Activated gamma-delta T cell treated with Interleukin-2 at 50 U/mL for 16 hours (primary cell): ENCODE measurements around the gene SPNS2.
A peak's percentile ranks its signal among the peaks of the same experiment; 100 is the strongest.

Source experiments
- DNase-seq: peaks from one replicate; pipeline ENCODE4 v3.0.0-alpha.2; 2020

The SPNS2 gene

GRCh38 chr17:4554997-4555799, 56.5 kb downstream of the SPNS2 start, which contains the start of gene MYBBP1A:
MYBBP1A (minus strand) TSS chr17:4555384; CDS start chr17:4555324, 60 bp downstream.
- peak; percentile 97 for DNase-seq

GRCh38 chr17:4555873-4556759, 57.4 kb downstream of the SPNS2 start:
- no peak for DNase-seq

- DNase-seq = no peak
These were observed 58.3 kb downstream of the SPNS2 start for GRCh38 chr17:4556996-4557395.

- no peak for DNase-seq
These were observed 59.1 kb downstream of the SPNS2 start for GRCh38 chr17:4557626-4558346.

GRCh38 chr17:4558347-4558971, 59.8 kb downstream of the SPNS2 start:
- DNase-seq = no peak

GRCh38 chr17:4559139-4559791, 60.6 kb downstream of the SPNS2 start:
- no peak for DNase-seq

GRCh38 chr17:4559966-4560365, 61.3 kb downstream of the SPNS2 start:
- no peak for DNase-seq

- DNase-seq = no peak
These were observed 61.7 kb downstream of the SPNS2 start, which contains the start of gene GGT6 for GRCh38 chr17:4560421-4560820. GGT6 (minus strand) TSS chr17:4560577; CDS start chr17:4560521, 56 bp downstream.

GRCh38 chr17:4560837-4561256, 62.2 kb downstream of the SPNS2 start:
- no peak for DNase-seq

GRCh38 chr17:4562015-4562969, 63.6 kb downstream of the SPNS2 start:
- no peak for DNase-seq

- DNase-seq = peak; percentile 34
These were observed 66.8 kb downstream of the SPNS2 start for GRCh38 chr17:4565209-4566141.

- no peak for DNase-seq
These were observed 68.1 kb downstream of the SPNS2 start for GRCh38 chr17:4566785-4567184.

GRCh38 chr17:4569591-4569990, 70.9 kb downstream of the SPNS2 start:
- DNase-seq = no peak

GRCh38 chr17:4572131-4572530, 73.5 kb downstream of the SPNS2 start:
- no peak for DNase-seq

- no peak for DNase-seq
These were observed 74.4 kb downstream of the SPNS2 start for GRCh38 chr17:4573115-4573514.

GRCh38 chr17:4573669-4574068, 75.0 kb downstream of the SPNS2 start:
- DNase-seq = no peak

- no peak for DNase-seq
These were observed 75.9 kb downstream of the SPNS2 start for GRCh38 chr17:4574448-4575045.

GRCh38 chr17:4576161-4576558, 77.5 kb downstream of the SPNS2 start:
- DNase-seq = no peak

GRCh38 chr17:4576729-4577322, 78.1 kb downstream of the SPNS2 start:
- no peak for DNase-seq
